Amniotic stem cell (primary cell): Measurements from ENCODE around the gene UGT1A1.

Source experiments
- DNase-seq: peaks from one replicate; lab custom pipeline; 2025; lab: John Stamatoyannopoulos, UW

The UGT1A1 gene

DNA sequence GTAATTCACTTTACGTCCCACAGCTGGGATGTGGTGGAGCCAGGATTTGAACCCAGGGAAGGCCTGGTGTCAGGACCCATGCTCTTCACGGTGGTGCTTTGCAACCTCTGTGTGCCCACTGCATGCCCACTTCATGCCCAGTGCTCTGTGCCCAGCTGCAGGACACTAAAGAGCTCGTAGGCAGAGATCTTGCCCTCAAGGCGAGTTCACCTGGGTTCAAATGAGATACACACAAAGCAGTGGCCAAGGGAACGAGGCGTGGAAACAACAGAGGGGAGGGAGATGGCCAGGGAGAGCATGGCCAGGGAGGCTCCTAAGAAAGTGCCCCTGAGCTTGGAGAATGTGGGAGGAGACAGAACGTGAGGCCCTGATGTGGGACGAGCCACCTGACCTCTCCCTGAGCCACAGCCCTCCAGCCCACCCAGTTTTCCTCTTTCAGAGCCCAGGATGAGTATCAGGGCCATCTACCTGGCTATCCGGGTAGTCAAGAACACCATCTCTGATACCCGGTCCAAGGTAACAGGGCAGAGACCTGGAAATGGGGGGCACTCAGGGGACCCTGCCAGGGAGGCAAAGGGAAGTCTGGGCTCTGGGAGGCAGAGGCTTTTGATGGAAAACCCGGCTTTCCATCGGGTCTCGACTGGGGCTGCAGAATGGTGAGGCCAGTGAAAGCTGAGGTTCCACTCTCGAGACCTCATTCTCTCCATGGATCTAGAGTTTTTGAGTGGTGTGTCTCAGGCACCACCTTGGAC, 38.4 kb downstream of the UGT1A1 start:
- no peak for DNase-seq

DNA sequence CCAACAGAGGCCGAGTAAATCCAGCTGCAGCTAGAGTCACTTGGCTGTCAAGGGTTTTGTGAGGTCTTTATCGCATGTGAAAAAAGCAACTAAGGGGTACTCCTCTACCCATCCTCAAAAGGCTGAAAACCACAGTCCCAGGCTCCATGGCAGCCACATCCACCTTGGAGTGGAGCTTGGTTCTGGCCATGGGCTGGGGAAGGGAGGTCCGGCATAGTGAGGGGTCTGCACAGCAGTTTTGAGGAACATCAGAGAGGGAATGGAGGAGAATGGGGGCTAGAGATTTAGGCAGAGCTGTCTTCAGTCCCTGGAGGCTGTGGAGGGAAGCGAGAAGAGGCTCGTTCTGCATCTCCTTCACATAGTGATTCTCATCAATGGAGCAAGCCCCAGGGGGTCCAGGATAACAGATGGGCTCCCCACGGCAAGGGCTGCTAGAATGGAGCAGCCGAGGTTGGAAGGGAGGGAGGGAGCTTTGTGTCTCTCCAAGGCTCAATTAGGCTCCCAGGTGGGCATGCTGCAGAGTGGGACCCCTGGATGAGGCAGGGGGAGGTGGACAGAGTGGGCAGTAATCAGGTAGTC, 39.1 kb downstream of the UGT1A1 start:
- no peak for DNase-seq

DNA sequence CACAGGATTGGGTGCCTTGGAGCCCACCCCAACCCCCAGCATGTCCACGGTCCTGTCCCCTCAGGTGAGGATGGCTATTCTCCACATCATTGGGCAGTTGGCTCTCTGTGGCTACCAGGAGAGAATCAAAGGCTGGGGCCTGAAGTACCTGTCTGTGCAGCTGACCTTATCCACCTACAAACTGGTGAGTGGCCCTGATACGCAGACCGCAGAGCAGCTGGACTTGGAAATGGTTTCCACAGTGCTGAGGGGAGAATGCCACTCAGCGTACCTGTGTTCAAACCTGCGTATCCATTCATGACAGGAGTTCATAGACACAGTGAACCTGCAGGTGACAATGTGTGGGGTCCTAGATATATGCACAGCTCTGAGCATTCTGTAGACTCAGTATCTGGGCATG, 39.6 kb downstream of the UGT1A1 start:
- no peak for DNase-seq

DNA sequence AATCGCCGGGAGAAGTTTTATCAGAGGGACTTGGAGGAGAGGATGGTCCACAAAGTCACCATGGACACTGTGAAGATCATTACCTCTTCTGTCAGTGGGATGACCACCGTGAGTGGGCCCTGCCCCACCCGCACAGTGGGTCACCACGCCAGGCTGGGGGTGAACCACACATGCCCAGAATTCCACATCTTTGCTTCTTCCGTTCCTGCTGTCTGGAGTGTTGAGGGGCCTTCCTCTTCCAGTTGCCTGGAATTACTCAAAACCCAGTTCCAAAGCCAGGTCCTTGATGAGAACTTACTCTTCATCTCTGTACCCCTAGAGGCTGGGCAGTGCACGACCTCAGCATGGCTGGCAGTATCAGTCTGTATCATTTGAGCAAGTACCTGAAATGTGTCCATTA, 40.1 kb downstream of the UGT1A1 start:
- no peak for DNase-seq

DNA sequence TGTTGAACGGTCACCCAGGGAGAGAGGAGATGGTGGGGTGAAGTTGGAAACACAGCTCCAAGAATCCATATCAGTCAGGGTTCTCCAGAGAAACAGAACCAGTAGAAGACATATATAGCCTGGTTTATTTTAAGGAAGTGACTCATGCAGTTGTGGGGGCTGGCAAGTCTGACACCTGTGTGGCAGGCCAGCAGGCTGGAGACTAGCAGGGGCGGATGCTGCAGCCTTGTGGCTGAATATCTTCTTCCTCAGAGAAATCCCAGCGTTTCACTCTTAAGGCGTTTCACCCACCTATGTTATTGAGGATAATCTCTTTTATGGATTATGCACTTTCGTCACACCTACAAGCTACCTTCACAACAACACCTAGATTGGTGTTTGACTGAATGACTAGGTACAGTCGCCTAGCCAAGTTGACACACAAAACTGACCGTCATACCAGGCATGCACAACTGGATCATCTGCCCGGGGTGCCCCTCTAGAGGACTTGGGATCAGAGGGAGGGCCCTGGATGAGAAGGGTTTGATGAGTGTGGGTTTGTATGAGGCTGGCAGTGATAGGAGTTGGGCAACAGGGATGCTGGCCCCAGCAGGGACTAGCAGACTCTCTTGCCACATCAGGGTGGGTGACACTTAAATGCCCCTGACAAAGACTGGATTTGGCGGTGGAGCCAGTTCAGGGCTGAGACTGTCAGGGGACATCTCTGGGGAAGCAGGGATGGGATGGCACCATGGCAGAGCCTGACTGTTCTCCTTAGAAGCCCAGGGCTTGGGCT, 41.5 kb downstream of the UGT1A1 start:
- DNase-seq, result no peak

DNA sequence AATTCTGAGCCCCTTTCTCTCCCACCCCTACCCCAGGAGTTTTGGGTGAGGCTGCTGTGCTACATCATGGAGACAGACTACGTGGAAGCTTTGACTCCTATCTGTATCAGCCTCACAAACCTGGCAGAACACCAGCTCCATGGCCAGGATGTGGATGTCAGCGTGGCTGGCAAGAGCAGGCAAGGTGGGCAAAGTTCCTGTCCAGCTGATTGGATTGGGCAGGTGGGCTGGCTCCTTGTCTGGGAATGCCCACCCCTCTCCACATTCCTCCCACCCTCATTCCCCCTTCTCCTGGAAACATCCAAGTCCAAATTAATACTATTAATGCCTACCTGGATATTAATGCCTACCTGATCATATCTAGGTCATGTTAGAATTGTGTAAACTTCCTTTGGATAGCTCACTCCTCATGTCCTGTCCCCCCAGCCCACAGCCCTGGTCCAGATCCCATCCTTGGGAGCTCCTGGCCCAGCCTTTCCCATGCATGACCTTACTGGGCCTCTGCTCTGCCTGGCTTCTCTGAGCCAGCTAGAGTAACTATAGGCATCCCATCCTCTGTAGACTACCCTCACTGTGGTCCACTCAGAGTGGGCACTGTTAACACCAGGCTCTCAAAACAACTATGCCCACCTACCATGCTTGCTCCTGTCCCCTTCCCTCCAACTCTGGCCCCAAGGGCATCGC, 42.2 kb downstream of the UGT1A1 start:
- DNase-seq, result no peak

DNA sequence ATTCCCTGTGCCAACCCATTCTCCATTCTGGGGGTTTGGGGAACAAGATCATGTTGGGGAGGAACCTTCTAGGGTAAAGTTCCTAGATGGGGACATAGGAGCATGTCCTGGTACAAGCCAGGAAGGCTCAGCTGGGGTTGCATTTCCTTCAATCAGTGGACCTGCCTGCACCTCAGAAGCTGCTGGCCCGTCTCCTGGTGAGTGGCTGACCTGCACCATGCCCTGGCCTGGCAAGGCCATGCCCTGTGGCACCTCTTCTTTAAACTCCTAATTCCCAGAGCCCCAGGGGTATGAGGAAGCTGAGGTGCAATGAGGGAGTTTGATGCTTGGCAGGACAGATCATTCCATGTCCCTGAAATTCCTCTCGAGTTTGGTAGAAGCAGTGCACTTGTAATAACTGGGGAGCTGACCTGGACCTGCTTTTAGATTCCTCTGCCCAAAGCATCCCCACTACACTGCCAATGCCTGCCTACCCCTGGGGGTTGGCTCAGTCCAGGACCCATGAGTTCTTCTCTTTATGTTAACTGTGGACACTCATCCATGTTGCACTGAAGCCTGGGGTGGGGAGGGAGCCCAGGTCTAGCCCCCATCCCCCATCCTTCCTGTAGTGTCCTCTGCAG, 43.3 kb downstream of the UGT1A1 start:
- no peak for DNase-seq

DNA sequence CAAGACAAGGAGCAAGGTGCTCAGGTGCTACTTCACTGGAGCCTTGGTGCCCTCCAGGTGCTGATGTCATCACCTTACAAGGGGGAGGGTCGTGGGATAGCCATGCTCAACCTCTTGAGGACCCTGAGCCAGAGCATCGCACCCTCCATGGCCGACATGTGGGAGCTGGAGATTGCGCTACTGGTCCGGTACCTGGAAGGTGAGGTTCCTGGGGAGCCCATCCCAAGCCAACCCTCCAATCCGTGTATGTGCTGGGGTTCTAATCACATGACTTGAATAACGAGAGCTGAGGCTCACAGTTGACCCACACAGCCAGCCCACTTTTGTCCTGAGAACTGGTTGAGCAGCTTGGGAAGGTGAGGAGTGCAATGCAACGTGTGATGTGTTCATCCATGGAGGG, 43.9 kb downstream of the UGT1A1 start:
- no peak for DNase-seq

DNA sequence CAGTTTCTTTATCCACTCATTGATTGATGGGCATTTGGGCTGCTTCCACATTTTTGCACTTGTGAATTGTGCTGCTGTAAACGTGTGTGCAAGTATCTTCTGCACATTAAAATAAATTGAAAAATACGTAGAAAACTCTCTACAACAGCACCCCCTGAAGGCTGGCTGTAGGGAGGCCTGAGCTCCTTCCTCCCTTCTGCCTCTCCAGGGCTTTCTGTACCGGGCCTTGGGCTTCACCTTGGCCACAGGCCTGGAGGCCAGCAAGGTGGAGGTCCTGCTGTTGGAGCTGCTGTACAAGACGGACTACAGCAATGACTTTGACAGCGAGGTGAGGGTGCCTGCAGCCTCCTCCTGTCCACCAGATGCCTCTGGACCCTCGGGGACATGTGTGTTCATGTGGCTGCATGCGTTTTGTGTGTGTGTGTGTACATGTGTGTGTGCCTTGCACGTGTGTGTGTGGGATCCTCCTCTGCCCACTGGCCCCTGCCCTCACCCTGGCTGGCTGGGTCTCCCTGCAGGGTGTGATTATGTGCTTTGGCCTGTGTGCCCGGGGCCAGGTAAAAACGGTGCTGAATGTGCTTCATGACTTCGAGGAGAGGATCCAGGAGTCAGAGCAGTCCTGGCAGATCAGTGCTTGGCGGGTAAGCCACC, 47.3 kb downstream of the UGT1A1 start:
- no peak for DNase-seq

DNA sequence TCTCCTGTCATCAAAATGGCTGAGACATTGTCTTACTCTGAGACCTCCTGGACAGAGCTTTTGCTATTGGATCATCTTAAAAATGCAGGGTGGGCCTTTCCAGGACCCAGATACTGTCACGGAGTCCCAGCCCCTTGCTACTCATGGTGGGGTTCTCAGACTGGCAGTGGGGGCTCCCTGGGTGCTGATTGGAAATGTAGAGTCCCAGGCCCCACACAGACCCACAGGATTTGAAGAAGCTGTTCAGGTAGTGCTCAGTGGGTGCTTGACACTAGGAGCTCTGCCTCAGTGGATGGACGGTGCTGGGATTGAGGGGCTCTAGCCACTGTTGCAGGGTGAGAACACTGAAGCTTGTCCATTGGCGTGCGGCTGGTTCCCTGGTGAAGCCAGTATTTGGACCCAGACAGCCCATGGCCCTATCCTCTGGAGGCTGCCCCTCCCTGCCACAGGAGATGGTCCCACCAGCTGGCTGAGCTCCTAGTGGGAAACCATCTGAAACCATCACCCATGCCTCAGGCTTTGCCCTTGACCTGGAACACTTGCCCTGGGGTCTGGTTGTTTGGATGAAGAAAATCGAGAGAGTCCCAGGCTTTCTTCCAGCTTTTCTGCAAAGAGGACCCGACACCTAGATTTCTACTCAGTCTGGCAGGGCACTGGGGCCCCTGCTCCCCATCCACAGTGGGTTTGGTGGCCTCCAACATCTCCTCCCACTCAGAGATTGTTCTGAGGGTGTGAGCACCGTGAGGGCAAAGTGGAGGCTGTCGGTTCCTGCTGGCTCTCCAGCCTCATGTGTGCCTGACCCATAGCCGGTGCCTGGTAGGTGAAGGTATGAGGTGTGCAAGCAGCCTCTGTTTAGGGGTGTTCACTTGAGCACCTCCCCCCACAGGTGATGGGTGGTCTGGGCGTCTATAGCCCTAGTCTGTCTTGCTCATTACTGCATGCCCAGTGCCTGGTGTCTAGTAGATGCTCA, 48.2 kb downstream of the UGT1A1 start:
- no peak for DNase-seq

DNA sequence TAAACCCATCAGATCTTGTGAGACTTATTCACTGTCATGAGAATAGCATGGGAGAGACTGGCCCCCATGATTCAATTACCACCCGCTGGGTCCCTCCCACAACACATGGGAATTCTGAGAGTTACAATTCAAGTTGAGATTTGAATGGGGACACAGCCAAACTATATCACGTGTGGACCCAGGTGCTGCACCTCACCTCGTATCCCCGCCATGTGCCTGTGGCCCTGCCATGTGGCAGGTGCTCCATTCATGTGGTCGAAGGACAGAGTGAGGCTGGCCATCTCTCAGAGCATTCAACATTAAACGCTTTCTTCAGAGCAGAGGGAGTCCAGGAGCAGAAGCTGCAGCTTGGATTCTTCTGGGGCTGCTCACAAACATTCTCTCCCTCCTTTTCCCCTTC, 50.3 kb downstream of the UGT1A1 start:
- DNase-seq, result no peak

DNA sequence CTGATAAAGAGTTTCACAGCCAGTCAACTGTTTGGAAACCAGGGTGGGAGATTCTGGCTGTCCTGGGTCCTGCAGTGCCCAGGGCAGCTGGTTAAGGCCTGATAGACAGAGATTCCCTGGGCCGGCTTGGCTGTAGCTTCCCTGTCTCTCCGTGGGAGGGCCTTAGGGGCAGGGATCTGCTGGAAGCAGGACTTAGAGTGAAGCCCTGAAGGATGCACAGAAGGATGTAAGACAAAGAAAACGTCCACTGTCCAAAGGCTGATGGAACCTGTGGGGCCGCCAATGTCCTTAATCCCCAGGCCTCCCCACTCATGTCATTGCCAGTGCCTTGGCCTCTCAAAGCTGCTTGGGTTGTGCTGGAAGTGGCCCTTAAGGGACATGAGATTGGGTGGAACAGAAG, 51.0 kb downstream of the UGT1A1 start:
- DNase-seq, result no peak

DNA sequence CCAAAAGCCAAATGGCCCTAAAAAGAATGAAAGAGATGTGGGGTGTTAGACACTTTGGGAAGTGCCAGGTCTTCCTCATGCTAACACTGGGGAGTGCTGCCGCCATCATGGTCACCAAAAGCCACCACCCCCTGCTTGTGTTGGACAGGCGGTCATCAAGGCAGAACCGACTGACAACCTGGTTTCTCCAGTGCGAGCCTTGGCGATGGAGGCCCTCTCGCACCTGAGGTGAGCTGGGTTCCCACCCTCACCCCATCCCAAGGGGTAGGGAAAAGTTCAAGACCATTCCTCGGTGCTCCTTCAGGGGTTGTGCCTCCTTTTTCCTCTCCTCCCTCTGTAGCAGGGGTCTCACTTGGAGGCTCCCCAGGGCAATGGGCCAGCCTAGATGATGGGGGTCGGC, 51.7 kb downstream of the UGT1A1 start:
- DNase-seq, result no peak

DNA sequence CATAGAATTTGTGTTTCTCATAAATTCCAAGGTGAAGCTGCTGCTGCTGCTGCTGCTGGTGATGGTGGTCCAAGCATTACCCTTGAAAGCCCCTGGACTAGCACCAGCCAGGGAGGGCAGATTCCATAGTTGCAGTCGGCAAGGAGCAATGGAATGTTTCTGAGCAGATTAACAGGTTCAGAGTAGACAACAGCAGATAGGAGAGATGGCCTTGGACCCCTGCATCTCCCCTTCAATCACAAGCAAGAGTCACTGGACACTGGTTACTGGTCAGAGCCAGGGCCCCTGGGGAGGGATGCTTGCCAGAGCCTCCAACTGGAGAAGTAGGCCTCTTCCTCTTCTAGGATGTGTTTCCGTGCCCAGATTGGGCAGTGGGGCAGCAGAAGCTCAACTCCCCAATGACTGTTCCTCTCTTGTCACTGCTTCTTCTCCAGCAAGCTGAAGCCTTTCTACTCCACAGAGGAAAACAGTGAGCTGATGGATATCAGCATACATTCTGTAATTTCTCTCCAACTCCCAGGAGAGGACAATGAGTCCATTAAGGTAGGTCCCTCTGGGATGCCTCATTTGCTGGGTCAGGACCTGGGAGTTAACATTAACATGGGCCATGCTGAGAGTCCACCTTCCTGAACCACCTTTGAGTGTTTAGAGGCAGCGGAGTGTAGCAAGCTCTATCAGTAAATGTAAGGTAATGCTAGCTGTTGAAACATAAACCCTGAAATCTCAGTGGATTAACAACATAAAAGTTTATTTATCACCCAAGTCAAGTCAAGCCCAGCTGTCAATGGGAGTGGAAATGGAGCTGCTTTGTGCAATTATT, 53.4 kb downstream of the UGT1A1 start:
- DNase-seq, result no peak

DNA sequence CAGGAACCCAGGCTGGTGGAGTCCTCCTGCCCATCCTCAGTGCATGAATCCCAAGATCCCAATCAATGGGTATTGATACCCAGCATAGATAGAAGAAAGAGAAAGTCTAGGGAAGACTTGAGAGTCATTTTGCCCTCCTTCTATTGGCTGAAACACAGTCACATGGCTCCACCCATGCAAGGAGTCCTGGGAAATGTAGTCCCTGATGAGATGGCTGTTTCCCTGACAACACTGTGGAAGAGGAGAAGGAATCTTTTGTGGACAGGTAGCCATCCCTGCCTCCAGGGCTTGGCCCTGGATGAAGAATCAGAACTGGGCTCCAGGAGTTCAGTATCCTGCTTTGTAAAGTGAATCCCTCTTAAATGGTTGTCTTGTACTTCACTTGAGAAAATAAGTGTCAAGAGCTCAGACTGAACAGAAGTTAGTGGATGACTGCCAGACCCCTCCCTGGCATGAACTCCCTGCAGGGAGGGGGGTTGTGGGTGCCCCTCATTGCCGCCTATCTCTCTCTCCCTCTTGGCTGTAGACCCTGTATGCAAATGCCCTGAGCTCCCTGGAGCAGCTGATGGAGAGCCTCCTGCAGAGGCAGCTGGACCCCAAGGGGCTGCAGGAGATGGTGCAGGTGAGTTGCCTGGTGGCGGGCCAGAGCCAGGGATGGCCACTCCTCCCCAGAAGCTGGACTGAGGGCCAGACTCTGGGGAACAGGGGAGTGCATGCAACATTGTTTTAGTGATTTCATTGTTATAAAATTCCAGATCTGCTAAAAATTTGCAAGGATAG, 54.2 kb downstream of the UGT1A1 start:
- no peak for DNase-seq

DNA sequence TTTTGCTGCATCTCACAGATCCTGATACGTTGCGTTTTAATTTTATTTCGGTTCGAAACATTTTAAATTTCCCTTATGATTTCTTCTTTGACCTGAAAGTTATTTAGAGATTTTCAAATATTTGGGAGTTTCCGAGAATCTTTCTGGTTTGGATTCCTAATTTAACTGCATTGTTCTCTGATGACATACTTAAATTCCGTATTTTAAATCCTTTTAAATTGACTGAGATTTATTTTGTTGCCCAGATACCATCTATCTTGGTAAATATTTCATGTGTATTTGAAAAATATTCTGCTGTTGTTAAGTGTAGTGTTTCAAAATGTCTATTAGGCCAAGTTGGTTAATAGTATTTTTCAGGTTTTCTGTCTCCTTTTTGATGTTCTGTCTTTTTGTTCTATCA, 55.8 kb downstream of the UGT1A1 start:
- DNase-seq, result no peak

DNA sequence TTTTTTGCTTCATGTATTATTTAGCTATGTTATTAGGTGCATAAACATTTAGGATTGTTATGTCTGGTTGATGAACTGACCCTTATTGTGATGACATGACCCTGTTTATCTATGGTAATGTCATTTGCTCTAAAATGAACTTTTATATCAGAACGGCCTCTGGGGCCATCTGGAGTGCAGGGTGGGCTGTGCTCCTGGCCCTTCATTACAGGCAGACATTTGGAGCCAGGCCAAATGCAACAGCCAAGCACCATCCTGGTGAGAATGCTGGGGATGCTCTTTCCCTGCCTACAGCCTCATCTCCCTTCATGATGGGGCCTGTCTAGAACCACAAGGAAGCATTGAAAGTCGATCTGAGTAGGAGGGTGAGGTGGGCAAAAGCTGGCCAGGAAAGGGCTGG, 56.3 kb downstream of the UGT1A1 start:
- no peak for DNase-seq

DNA sequence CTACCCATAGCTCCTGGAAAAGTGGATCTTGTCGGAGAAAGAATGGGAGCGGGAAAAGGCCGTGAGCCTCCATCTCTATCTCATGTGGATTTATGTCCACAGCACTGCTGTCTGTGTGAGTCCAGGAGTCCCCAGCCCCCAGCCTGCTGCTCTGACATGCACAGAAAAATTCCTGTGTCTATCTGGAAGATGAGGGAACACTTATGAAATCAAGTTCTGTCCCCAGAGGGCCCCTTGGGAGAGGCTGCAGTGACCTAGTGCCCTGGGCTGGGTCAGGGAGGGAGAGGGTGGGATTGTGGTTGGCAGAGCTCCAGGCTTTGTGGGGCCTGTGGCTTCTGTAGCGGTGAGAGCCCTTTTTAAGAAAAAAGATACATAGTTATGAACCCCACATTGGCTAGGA, 56.7 kb downstream of the UGT1A1 start:
- no peak for DNase-seq

DNA sequence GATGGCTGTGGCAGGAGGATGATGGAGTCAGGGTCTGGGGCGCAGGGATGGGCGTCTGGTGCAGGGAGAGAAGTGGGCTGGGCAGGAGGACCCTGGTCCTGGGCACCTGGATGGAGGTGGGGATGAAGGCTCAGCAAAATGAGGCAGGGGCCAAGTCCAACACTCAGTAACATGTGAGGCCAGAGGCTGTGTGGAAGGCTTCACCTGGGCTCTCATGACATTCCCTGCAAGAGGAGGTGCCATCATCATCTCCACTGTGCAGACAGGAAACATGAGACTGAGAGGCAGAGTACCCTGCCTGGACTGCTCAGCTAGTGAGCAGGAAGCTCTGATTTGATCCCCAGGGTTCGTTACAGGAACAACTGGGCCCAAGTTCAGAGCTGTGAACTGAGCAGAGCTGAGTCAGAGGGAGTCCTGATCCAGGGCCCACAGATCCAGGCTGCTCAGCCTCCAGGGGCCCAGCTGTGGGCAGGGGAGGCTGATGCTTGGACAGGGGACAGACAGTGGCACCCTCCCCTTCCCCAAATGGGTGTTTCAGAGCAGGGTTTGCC, 57.4 kb downstream of the UGT1A1 start:
- no peak for DNase-seq
